GM23338 (cell line): Measurements from ENCODE around the gene NAT8L. TPM values are rescaled to one million over a fixed set of nuclear protein-coding genes. Genes with fewer than 3 reads are reported as not detected.

Experiments
- ATAC-seq: fragments of 200-7000 bp; cut with Tn5 transposase; 3 replicates; pipeline ENCODE4 v1.9.1; 2020
- DNase-seq: peaks from one replicate; pipeline ENCODE4 v3.0.0-alpha.2; 2015; ENCODE audit warnings: low spot score
- H2AFZ ChIP-seq: fragments of 200-600 bp; sonication (generic); 2 replicates; pipeline ENCODE4 v1.8.0; 2016; ENCODE audit warnings: antibody characterized with exemption, mild to moderate bottlenecking, moderate library complexity
- H3F3A ChIP-seq: fragments of 200-600 bp; sonication (generic); replicated peaks from 2 replicates; pipeline ENCODE4 v1.8.0; 2017; ENCODE audit warnings: antibody characterized with exemption, mixed run types, low read depth
- H3K27ac ChIP-seq: fragments of 200-600 bp; sonication (generic); 2 replicates; pipeline ENCODE4 v1.6.1; 2016; ENCODE audit warnings: low read depth
- H3K27me3 ChIP-seq: fragments of 200-600 bp; sonication (generic); 2 replicates; pipeline ENCODE4 v1.8.0; 2016; ENCODE audit warnings: mild to moderate bottlenecking, mixed run types, moderate library complexity; ENCODE audit not compliant: insufficient read depth
- H3K36me3 ChIP-seq: fragments of 200-600 bp; sonication (generic); 2 replicates; pipeline ENCODE4 v1.8.0; 2016; ENCODE audit warnings: mild to moderate bottlenecking; ENCODE audit not compliant: insufficient read depth
- H3K4me1 ChIP-seq: fragments of 200-600 bp; sonication (generic); 2 replicates; pipeline ENCODE4 v1.8.0; 2016; ENCODE audit warnings: mild to moderate bottlenecking, moderate library complexity; ENCODE audit not compliant: insufficient read depth
- H3K4me2 ChIP-seq: fragments of 200-600 bp; sonication (generic); 2 replicates; pipeline ENCODE4 v1.7.1; 2017; ENCODE audit warnings: mixed run types
- H3K4me3 ChIP-seq: fragments of 200-600 bp; sonication (generic); 2 replicates; pipeline ENCODE4 v1.6.1; 2016; ENCODE audit warnings: mixed run types
- H3K79me2 ChIP-seq: fragments of 200-600 bp; sonication (generic); replicated peaks from 2 replicates; pipeline ENCODE4 v1.8.0; 2017; ENCODE audit warnings: mild to moderate bottlenecking; ENCODE audit not compliant: insufficient read depth
- H3K9me2 ChIP-seq: fragments of 200-600 bp; sonication (generic); 2 replicates; pipeline ENCODE4 v1.8.0; 2017; ENCODE audit not compliant: insufficient read depth
- H4K20me1 ChIP-seq: fragments of 200-600 bp; sonication (generic); replicated peaks from 2 replicates; pipeline ENCODE4 v1.8.0; 2017; ENCODE audit warnings: mild to moderate bottlenecking; ENCODE audit not compliant: insufficient read depth
- H3K27ac Mint-ChIP-seq: 2 replicates; pipeline ENCODE4 v1.8.0; 2020; ENCODE audit warnings: inconsistent platforms, mild to moderate bottlenecking, moderate library complexity, mixed read lengths
- H3K27me3 Mint-ChIP-seq: 3 replicates; pipeline ENCODE4 v1.8.0; 2022; ENCODE audit warnings: low read depth, mild to moderate bottlenecking, moderate library complexity, mixed read lengths, inconsistent platforms; ENCODE audit not compliant: insufficient read depth, poor library complexity
- H3K36me3 Mint-ChIP-seq: 3 replicates; pipeline ENCODE4 v1.8.0; 2021; ENCODE audit warnings: low read depth, mild to moderate bottlenecking, inconsistent platforms, moderate library complexity, mixed read lengths
- H3K4me1 Mint-ChIP-seq: 3 replicates; pipeline ENCODE4 v1.8.0; 2020; ENCODE audit warnings: mild to moderate bottlenecking, inconsistent platforms, mixed read lengths
- H3K4me3 Mint-ChIP-seq: 3 replicates; pipeline ENCODE4 v1.8.0; 2021; ENCODE audit warnings: moderate library complexity, mild to moderate bottlenecking, inconsistent platforms, mixed read lengths
- H3K9me3 Mint-ChIP-seq: 3 replicates; pipeline ENCODE4 v1.8.0; 2020; ENCODE audit warnings: moderate library complexity, mild to moderate bottlenecking, inconsistent platforms, mixed read lengths
- CREB1 ChIP-seq: fragments of 250-450 bp; sonication (Bioruptor Pico); IDR thresholded peaks from 2 replicates; pipeline ENCODE4 v1.5.0; 2020; ENCODE audit warnings: low read depth, mild to moderate bottlenecking, moderate library complexity
- CTCF ChIP-seq, 2 experiments: fragments of 200-600 bp in 1 of 2; sonication (generic) in 1 of 2; conservative IDR thresholded peaks; 2 replicates each; pipeline versions ENCODE4 v1.5.1 to v1.6.1; 2016 to 2017; ENCODE audit warnings: antibody characterized with exemption in 2 of 2, low read depth in 2 of 2, mild to moderate bottlenecking in 2 of 2, moderate library complexity in 1 of 2
- ETS1 ChIP-seq: IDR thresholded peaks from 2 replicates; pipeline ENCODE4 v1.6.1; 2016; ENCODE audit warnings: antibody characterized with exemption
- EZH2 ChIP-seq: fragments of 200-600 bp; sonication (generic); IDR thresholded peaks from one replicate; pipeline ENCODE4 v1.8.0; 2017; ENCODE audit warnings: antibody characterized with exemption, mild to moderate bottlenecking, low read depth; ENCODE audit not compliant: unreplicated experiment
- EZH2phosphoT487 ChIP-seq: fragments of 200-600 bp; sonication (generic); IDR thresholded peaks from one replicate; pipeline ENCODE4 v1.8.1; 2018; ENCODE audit warnings: antibody characterized with exemption; ENCODE audit not compliant: unreplicated experiment
- JUNB ChIP-seq: IDR thresholded peaks from one replicate; pipeline ENCODE4 v1.6.1; 2016; ENCODE audit warnings: antibody characterized with exemption; ENCODE audit not compliant: unreplicated experiment
- NANOG ChIP-seq: IDR thresholded peaks from 2 replicates; pipeline ENCODE4 v1.6.1; 2016; ENCODE audit warnings: antibody characterized with exemption, borderline replicate concordance
- POLR2AphosphoS5 ChIP-seq: IDR thresholded peaks from 2 replicates; pipeline ENCODE4 v1.6.1; 2016; ENCODE audit warnings: antibody characterized with exemption, low read depth
- REST ChIP-seq: IDR thresholded peaks from one replicate; pipeline ENCODE4 v1.6.1; 2018; ENCODE audit warnings: antibody characterized with exemption; ENCODE audit not compliant: unreplicated experiment
- STAT1 ChIP-seq: IDR thresholded peaks from one replicate; pipeline ENCODE4 v1.6.1; 2016; ENCODE audit warnings: antibody characterized with exemption; ENCODE audit not compliant: unreplicated experiment
- ZNF114 ChIP-seq: fragments of 250-450 bp; sonication (Bioruptor Pico); IDR thresholded peaks from 2 replicates; pipeline ENCODE4 v1.5.0; 2020; ENCODE audit warnings: mild to moderate bottlenecking, moderate library complexity
- ZNF331 ChIP-seq: fragments of 250-450 bp; sonication (Bioruptor Pico); IDR thresholded peaks from 2 replicates; pipeline ENCODE4 v1.5.0; 2020; ENCODE audit warnings: low read depth, mild to moderate bottlenecking, moderate library complexity
- ZNF462 ChIP-seq: fragments of 250-450 bp; sonication (Bioruptor Pico); IDR thresholded peaks from 2 replicates; pipeline ENCODE4 v1.5.0; 2020; ENCODE audit warnings: mild to moderate bottlenecking, moderate library complexity
- polyA plus RNA-seq: library from polyadenylated mRNA; unstranded; fragments of >200 nt; fragmentation: Nextera tagmentation; extraction: Ambion mirVana; gene quantifications from 2 replicates; pipeline ENCODE4 v1.2.1, GENCODE V29; 2016
- total RNA-seq: library from RNA; depleted of rRNA; stranded (reverse); fragments of >200 nt; shearing (Covaris generic); gene quantifications from 2 replicates; pipeline ENCODE4 v1.2.3, GENCODE V29; 2014

Gene NAT8L
- total and polyA plus RNA-seq, 2 experiments from 2014 or later: 1.6 to 9.7 TPM

GRCh38 chr4:2061186-2062131 is 2.3 kb downstream of the NAT8L start:
- no peak for DNase-seq
- no peaks in the 10 kb centered on the region for H3K9me3 Mint-ChIP-seq
- TF ChIP-seq CTCF (conservative IDR thresholded peaks at IDR 0.05; ENCODE audit: low read depth in 2 of 2) (no peak), REST (no peak), POLR2AphosphoS5 (no peak), ZNF114 (CRISPR knock-in tag) (no peak), ZNF331 (no peak), EZH2 (no peak), STAT1 (no peak), CREB1 (CRISPR knock-in tag) (no peak), NANOG (no peak), ETS1 (no peak), EZH2phosphoT487 (no peak), JUNB (no peak), ZNF462 (CRISPR knock-in tag) (no peak)

More at GRCh38 chr4:2061186-2062131, 2.3 kb downstream of the NAT8L start:
- Mint-ChIP-seq H3K36me3 (peaks cover 3% of the 10 kb centered on the region; the same call in 1 of the 3 replicates), H3K4me1 (peaks cover 4% of the 10 kb centered on the region; the same call in 2 of the 3 replicates), H3K4me3 (peak overlapping the region; percentile 43; the same call in 2 of the 3 replicates), H3K27me3 (peaks cover 37% of the 10 kb centered on the region), H3K27ac (no peak overlapping the region)
- H3K79me2 ChIP-seq: no peaks in the 10 kb centered on the region
- H3K9me2 ChIP-seq: no peaks in the 10 kb centered on the region
- no peaks in the 10 kb centered on the region; the same call in 1 of the 2 replicates for H4K20me1 ChIP-seq
- no peaks in the 10 kb centered on the region; the same call in 1 of the 2 replicates for H3K4me1 ChIP-seq
- H3K36me3 ChIP-seq: no peaks in the 10 kb centered on the region
- peak overlapping the region; percentile 78 for H3K4me2 ChIP-seq
- ATAC-seq: peak; percentile 7
- H3F3A ChIP-seq: 0 out of 2 replicates have a peak, but pooled peaks cover 6% of the 10 kb centered on the region
- H3K27me3 ChIP-seq: peaks cover 47% of the 10 kb centered on the region
- no peak overlapping the region for H3K27ac ChIP-seq
- H2AFZ ChIP-seq: no peak overlapping the region
- H3K4me3 ChIP-seq: peak overlapping the region; percentile 54
